Ovary (tissue), 9 donors: ENCODE data around the gene SMAD3. TPM values are rescaled to one million over a fixed set of nuclear protein-coding genes. Genes with fewer than 3 reads are reported as not detected.

Source experiments
- DNase-seq, 5 donors: peaks; one replicate each; pipeline ENCODE4 v3.0.0-alpha.2; 2019 to 2020
- H3K27ac ChIP-seq, 2 donors: fragments of 200-600 bp; one replicate each; pipeline versions ENCODE4 v1.5.1 to v1.8.0; 2019 to 2022
- H3K27me3 ChIP-seq: fragments of 200-600 bp; one replicate; pipeline ENCODE4 v1.8.0; 2022
- H3K36me3 ChIP-seq: fragments of 200-600 bp; sonication (generic); one replicate; pipeline ENCODE4 v1.5.1; 2019
- H3K4me1 ChIP-seq: one replicate; pipeline ENCODE4 v1.8.1; 2013; ENCODE audit warnings: mild to moderate bottlenecking, moderate library complexity; ENCODE audit not compliant: insufficient read depth
- H3K4me3 ChIP-seq: fragments of 200-600 bp; sonication (generic); one replicate; pipeline ENCODE4 v1.5.1; 2017
- H3K9me3 ChIP-seq, 2 donors: fragments of 200-600 bp in 1 of 2; sonication (generic) in 1 of 2; one replicate each; pipeline versions ENCODE4 v1.5.1 to v1.8.1; 2013 to 2019; ENCODE audit warnings: mild to moderate bottlenecking in 1 of 2, moderate library complexity in 1 of 2
- EP300 ChIP-seq: sonication (generic); formaldehyde crosslinking; IDR thresholded peaks from one replicate; pipeline ENCODE4 v1.6.1; 2017; ENCODE audit warnings: antibody characterized with exemption
- POLR2A ChIP-seq: fragments of 450-650 bp; IDR thresholded peaks from one replicate; pipeline ENCODE4 v1.6.1; 2017; ENCODE audit warnings: antibody characterized with exemption, mild to moderate bottlenecking, moderate library complexity
- whole genome bisulfite sequencing, 3 donors: extraction: QIAGEN DNeasy Blood & Tissue Kit in 1 of 3; methylation state at CpG; one replicate each; pipeline versions ENCODE4 v1.1.5 to v1.1.7; 2013 to 2017; 5-methylcytosine and 5-hydroxymethylcytosine counted together
- intact Hi-C, 4 donors: fragments of 100-400 bp; cut with DNase I; formaldehyde crosslinking; loops; one replicate each; pipeline versions ENCODE4 v1.11.0 to v1.15.1; 2022 to 2023
- polyA plus RNA-seq, 2 donors: library from polyadenylated mRNA; stranded (reverse); fragments of 200-250 nt in 1 of 2; fragments of 350-450 nt in 1 of 2; fragmentation: Illumina TruSeq in 1 of 2; extraction: RNeasy Lipid Tissue Mini Kit (QIAGEN cat#74804) in 1 of 2; gene quantifications; one replicate each; pipeline ENCODE4 v1.2.3, GENCODE V29; 2013 to 2014
- total RNA-seq, 7 donors: library from RNA; depleted of rRNA in 2 of 7; stranded (reverse); fragments of >200 nt in 2 of 7; fragmentation: NEBNext Ultra II Directional in 3 of 7; extraction: Animal tissue kit (Norgen Biotek cat#: 25700) in 3 of 7; gene quantifications; one replicate each; pipeline versions ENCODE4 v1.1.0 to v1.2.4, GENCODE V29; 2016 to 2023
- TF ChIP-seq, protein P1 (sequence below), 3 donors: fragments of 450-650 bp in 2 of 3; fragments of 200-600 bp in 1 of 3; IDR thresholded peaks; one replicate each; pipeline versions ENCODE4 v1.5.1 to v1.8.0; 2016 to 2022; ENCODE audit warnings: antibody characterized with exemption in 3 of 3, mild to moderate bottlenecking in 1 of 3
- donor health status: DM: no; HTN: no; CAD: no; lungs with moderate emphysema.
- donor health status: DM: no; HTN: no; CAD: no.
- donor health status: Bipolar disorder and iron deficiency.
- donor health status: DM: yes; HTN: yes; CAD: no.
- donor health status: DM: no; HTN: no; CAD: no.
- donor health status: DM: yes; HTN: yes; CAD: no.

Gene SMAD3
- total and polyA plus RNA-seq, 9 donors: 18.7 to 78.6 (median 46.0) TPM

DNA sequence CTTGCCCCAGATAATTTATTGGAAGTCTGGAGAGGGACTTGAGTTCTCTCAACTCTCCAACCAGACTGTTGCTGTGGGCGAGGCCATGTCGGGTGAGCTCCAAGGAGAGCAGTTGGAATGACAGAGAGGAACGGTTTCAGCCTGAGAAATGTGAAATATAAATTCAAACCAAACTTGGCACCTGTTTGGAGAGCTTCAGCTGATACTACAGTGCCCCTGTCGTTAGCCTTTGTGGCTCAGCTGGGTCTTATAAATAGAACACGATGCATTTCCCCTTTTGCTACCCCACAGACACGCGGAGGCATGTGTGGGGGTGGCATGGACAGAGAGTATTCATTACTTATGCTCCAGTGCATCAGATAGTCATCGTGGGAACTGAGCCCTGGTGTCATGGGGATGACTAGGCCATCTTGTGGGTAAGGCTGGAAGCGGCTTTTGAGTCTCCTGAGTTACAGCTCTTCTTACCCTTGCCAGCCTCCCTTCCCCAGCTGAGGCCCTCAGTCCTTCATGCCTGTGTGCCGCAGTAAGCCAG lies 15.6 kb downstream of the SMAD3 start:
- peak overlapping the region in 1 of 2 donors; percentile 34 for H3K27ac ChIP-seq
- WGBS, 3 donors: 14 to 17% (median 14%) methylated on average over 10 of the region's 10 CpGs
- H3K4me3 ChIP-seq: no peak overlapping the region
- peak in 1 of 5 donors; percentile 21 for DNase-seq
- H3K27me3 ChIP-seq: no peaks in the 10 kb centered on the region
- H3K9me3 ChIP-seq: no peaks in the 10 kb centered on the region
- no peaks in the 10 kb centered on the region for H3K36me3 ChIP-seq
- peaks cover 47% of the 10 kb centered on the region for H3K4me1 ChIP-seq
- TF ChIP-seq, protein P1, sequence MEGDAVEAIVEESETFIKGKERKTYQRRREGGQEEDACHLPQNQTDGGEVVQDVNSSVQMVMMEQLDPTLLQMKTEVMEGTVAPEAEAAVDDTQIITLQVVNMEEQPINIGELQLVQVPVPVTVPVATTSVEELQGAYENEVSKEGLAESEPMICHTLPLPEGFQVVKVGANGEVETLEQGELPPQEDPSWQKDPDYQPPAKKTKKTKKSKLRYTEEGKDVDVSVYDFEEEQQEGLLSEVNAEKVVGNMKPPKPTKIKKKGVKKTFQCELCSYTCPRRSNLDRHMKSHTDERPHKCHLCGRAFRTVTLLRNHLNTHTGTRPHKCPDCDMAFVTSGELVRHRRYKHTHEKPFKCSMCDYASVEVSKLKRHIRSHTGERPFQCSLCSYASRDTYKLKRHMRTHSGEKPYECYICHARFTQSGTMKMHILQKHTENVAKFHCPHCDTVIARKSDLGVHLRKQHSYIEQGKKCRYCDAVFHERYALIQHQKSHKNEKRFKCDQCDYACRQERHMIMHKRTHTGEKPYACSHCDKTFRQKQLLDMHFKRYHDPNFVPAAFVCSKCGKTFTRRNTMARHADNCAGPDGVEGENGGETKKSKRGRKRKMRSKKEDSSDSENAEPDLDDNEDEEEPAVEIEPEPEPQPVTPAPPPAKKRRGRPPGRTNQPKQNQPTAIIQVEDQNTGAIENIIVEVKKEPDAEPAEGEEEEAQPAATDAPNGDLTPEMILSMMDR (IDR thresholded peaks at IDR 0.05): no peak
- no peak for TF ChIP-seq EP300
- TF ChIP-seq POLR2A: no peak
- intact Hi-C loops: no loop called here

GRCh38 chr15:67082007-67082536 lies 16.7 kb downstream of the SMAD3 start:
- no peak for DNase-seq

GRCh38 chr15:67083135-67083762 lies 17.8 kb downstream of the SMAD3 start:
- peaks cover 48% of the 10 kb centered on the region for H3K4me1 ChIP-seq

More at GRCh38 chr15:67082007-67082536, 16.7 kb downstream of the SMAD3 start:
- H3K4me1 ChIP-seq: peaks cover 45% of the 10 kb centered on the region
- TF ChIP-seq EP300 (no peak), POLR2A (no peak)
- TF ChIP-seq, protein P1 (IDR thresholded peaks at IDR 0.05): no peak
- WGBS, 3 donors: 47 to 61% (median 57%) methylated on average over 3 of the region's 3 CpGs
- H3K4me3 ChIP-seq: no peak overlapping the region
- H3K27ac ChIP-seq: no peak overlapping the region
- intact Hi-C loops: no loop called here
- H3K36me3 ChIP-seq: no peaks in the 10 kb centered on the region
- H3K27me3 ChIP-seq: no peaks in the 10 kb centered on the region
- no peaks in the 10 kb centered on the region for H3K9me3 ChIP-seq

DNA sequence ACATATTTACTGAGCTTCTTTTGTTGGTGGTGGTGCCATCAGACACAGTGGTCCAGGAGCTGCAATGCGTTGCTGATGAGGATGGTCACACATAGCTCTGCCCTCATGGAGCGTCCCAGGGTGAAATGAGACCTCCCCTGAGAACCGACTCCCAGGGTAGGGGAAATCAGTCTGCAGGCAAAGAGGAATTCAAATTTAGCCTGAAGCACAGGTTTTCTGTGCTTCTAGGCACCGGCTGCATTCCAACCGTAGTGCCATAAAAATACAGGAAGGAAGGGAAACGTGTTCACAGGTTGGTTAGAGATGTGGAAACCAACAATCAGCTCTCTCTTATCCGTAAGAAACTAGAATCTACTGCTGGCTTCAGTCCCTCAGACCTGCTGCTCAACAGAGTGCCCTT lies 19.2 kb downstream of the SMAD3 start:
- whole genome bisulfite sequencing, 3 donors: 81 to 90% (median 86%) methylated on average over 7 of the region's 7 CpGs
- Histone ChIP-seq H3K36me3 (no peaks in the 10 kb centered on the region), H3K4me3 (no peak overlapping the region), H3K9me3 (no peaks in the 10 kb centered on the region), H3K27ac (no peak overlapping the region), H3K4me1 (peaks cover 55% of the 10 kb centered on the region), H3K27me3 (no peaks in the 10 kb centered on the region)
- DNase-seq: no peak
- TF ChIP-seq EP300: no peak
- TF ChIP-seq POLR2A: no peak
- TF ChIP-seq, protein P1 (IDR thresholded peaks at IDR 0.05): no peak
- intact Hi-C loops: no loop called here

More at GRCh38 chr15:67083135-67083762, 17.8 kb downstream of the SMAD3 start:
- H3K4me3 ChIP-seq: no peak overlapping the region
- no peak for DNase-seq
- H3K36me3 ChIP-seq: no peaks in the 10 kb centered on the region
- no peaks in the 10 kb centered on the region for H3K9me3 ChIP-seq
- 48 to 61% (median 57%) methylated on average over 12 of the region's 12 CpGs for WGBS, 3 donors
- no peak for TF ChIP-seq EP300
- TF ChIP-seq POLR2A: no peak
- TF ChIP-seq, protein P1 (IDR thresholded peaks at IDR 0.05): no peak
- H3K27me3 ChIP-seq: no peaks in the 10 kb centered on the region
- peak overlapping the region in 1 of 2 donors; percentile 14 for H3K27ac ChIP-seq
- intact Hi-C loops: no loop called here
